Neural cell (in vitro differentiated cells): ENCODE data around the gene SAP130. TPM values are rescaled to one million over a fixed set of nuclear protein-coding genes. Genes with fewer than 3 reads are reported as not detected.

ENCODE experiments used
- H2AFZ ChIP-seq: fragments of 200-600, 300-800 bp; sonication (generic), shearing (Covaris generic); 2 replicates; pipeline ENCODE4 v1.6.0; 2014; ENCODE audit warnings: low read depth, mild to moderate bottlenecking, antibody characterized with exemption, low read length, moderate library complexity
- H3F3A ChIP-seq: fragments of 200-600 bp; shearing (Covaris generic); 2 replicates; pipeline ENCODE4 v1.6.1; 2016; ENCODE audit warnings: mild to moderate bottlenecking, moderate library complexity, mixed read lengths, antibody characterized with exemption, low read length; ENCODE audit not compliant: insufficient read depth, poor library complexity, severe bottlenecking
- H3K27ac ChIP-seq: fragments of 200-600, 300-800 bp; sonication (generic), shearing (Covaris generic); 2 replicates; pipeline ENCODE4 v1.5.1; 2014; ENCODE audit warnings: mild to moderate bottlenecking, low read length, moderate library complexity
- H3K27me3 ChIP-seq: fragments of 300-800, 200-600 bp; sonication (generic), shearing (Covaris generic); 2 replicates; pipeline ENCODE4 v1.6.0; 2014; ENCODE audit warnings: mild to moderate bottlenecking, low read depth, low read length, moderate library complexity; ENCODE audit not compliant: insufficient read depth
- H3K36me3 ChIP-seq: fragments of 300-800, 200-600 bp; sonication (generic), shearing (Covaris generic); 2 replicates; pipeline ENCODE4 v1.5.1; 2014; ENCODE audit warnings: mild to moderate bottlenecking, antibody characterized with exemption, low read length, moderate library complexity; ENCODE audit not compliant: insufficient read depth
- H3K4me2 ChIP-seq: fragments of 300-800, 200-600 bp; sonication (generic), shearing (Covaris generic); 2 replicates; pipeline ENCODE4 v1.6.0; 2014; ENCODE audit warnings: mild to moderate bottlenecking, low read length
- H3K4me3 ChIP-seq: fragments of 300-800, 200-600 bp; sonication (generic), shearing (Covaris generic); 2 replicates; pipeline ENCODE4 v1.5.1; 2014; ENCODE audit warnings: mild to moderate bottlenecking, low read length, moderate library complexity
- H3K79me2 ChIP-seq: fragments of 200-600 bp; shearing (Covaris generic); replicated peaks from 2 replicates; pipeline ENCODE4 v1.6.0; 2014; ENCODE audit warnings: mild to moderate bottlenecking, low read length, moderate library complexity; ENCODE audit not compliant: insufficient read depth
- H3K9ac ChIP-seq: fragments of 300-800, 200-600 bp; sonication (generic), shearing (Covaris generic); 2 replicates; pipeline ENCODE4 v1.6.1; 2016; ENCODE audit warnings: mild to moderate bottlenecking, low read length, mixed read lengths
- H3K9me2 ChIP-seq: fragments of 200-600 bp; shearing (Covaris generic); 2 replicates; pipeline ENCODE4 v1.6.1; 2016; ENCODE audit warnings: mild to moderate bottlenecking, low read length, mixed read lengths; ENCODE audit not compliant: insufficient read depth
- H3K9me3 ChIP-seq: fragments of 200-600, 300-800 bp; sonication (generic), shearing (Covaris generic); 2 replicates; pipeline ENCODE4 v1.6.1; 2016; ENCODE audit warnings: mild to moderate bottlenecking, mixed run types, low read length, moderate library complexity, mixed read lengths
- H4K20me1 ChIP-seq: fragments of 200-600 bp; shearing (Covaris generic); 2 replicates; pipeline ENCODE4 v1.6.1; 2016; ENCODE audit warnings: mild to moderate bottlenecking, mixed run types; ENCODE audit not compliant: insufficient read depth
- CTCF ChIP-seq: fragments of 450-650 bp; IDR thresholded peaks from 2 replicates; pipeline ENCODE4 v1.5.1; 2014; ENCODE audit warnings: antibody characterized with exemption, mild to moderate bottlenecking, moderate library complexity; ENCODE audit not compliant: poor library complexity, severe bottlenecking
- EP300 ChIP-seq: fragments of 450-650 bp; conservative IDR thresholded peaks from 2 replicates; pipeline ENCODE4 v1.6.1; 2014; ENCODE audit warnings: antibody characterized with exemption, mild to moderate bottlenecking, moderate library complexity; ENCODE audit not compliant: poor library complexity, severe bottlenecking
- EZH2 ChIP-seq: fragments of 200-600, 300-800 bp; shearing (Covaris generic), sonication (generic); IDR thresholded peaks from 2 replicates; pipeline ENCODE4 v1.6.1; 2014; ENCODE audit warnings: antibody characterized with exemption, low read length, borderline replicate concordance, mild to moderate bottlenecking; ENCODE audit not compliant: insufficient read depth, poor library complexity, severe bottlenecking
- MXI1 ChIP-seq: fragments of 450-650 bp; conservative IDR thresholded peaks from 2 replicates; pipeline ENCODE4 v1.6.1; 2014; ENCODE audit warnings: antibody characterized with exemption, mild to moderate bottlenecking; ENCODE audit not compliant: poor library complexity, severe bottlenecking
- POLR2AphosphoS5 ChIP-seq: IDR thresholded peaks from 2 replicates; pipeline ENCODE4 v1.6.1; 2012
- RAD21 ChIP-seq: fragments of 450-650 bp; conservative IDR thresholded peaks from 2 replicates; pipeline ENCODE4 v1.6.1; 2014; ENCODE audit warnings: antibody characterized with exemption, mild to moderate bottlenecking, moderate library complexity
- SMC3 ChIP-seq: fragments of 450-650 bp; conservative IDR thresholded peaks from 2 replicates; pipeline ENCODE4 v1.6.1; 2014; ENCODE audit warnings: antibody characterized with exemption, mild to moderate bottlenecking, moderate library complexity; ENCODE audit not compliant: poor library complexity
- TAF1 ChIP-seq: IDR thresholded peaks from 2 replicates; pipeline ENCODE4 v1.6.1; 2012; ENCODE audit warnings: low read depth
- polyA plus RNA-seq: library from polyadenylated mRNA; depleted of rRNA; stranded (reverse); fragments of >200 nt; gene quantifications from 2 replicates; pipeline ENCODE4 v1.2.3, GENCODE V29; 2014
- TF ChIP-seq, protein P1 (sequence below): IDR thresholded peaks from 2 replicates; pipeline ENCODE4 v1.6.1; 2012; ENCODE audit warnings: borderline replicate concordance

Gene SAP130
- polyA plus RNA-seq, 1 donor from 2014 or later = 5.6 TPM

- no peak overlapping the region for H3K27ac ChIP-seq
- H3K9me2 ChIP-seq = no peaks in the 10 kb centered on the region
- TF ChIP-seq POLR2AphosphoS5 (no peak), SMC3 (no peak), CTCF (no peak)
- H3K4me3 ChIP-seq = no peak overlapping the region
- no peaks in the 10 kb centered on the region for H3F3A ChIP-seq
- H3K27me3 ChIP-seq = no peaks in the 10 kb centered on the region
- H3K36me3 ChIP-seq = no peaks in the 10 kb centered on the region
- no peaks in the 10 kb centered on the region for H3K79me2 ChIP-seq
- no peak overlapping the region for H3K4me2 ChIP-seq
- no peaks in the 10 kb centered on the region for H3K9me3 ChIP-seq
- H2AFZ ChIP-seq = no peak overlapping the region
- H4K20me1 ChIP-seq = no peaks in the 10 kb centered on the region
- H3K9ac ChIP-seq = no peak overlapping the region
Observed at GRCh38 chr2:128039535-128039934, 11.7 kb upstream of the SAP130 start.

GRCh38 chr2:128038411-128038810 lies 10.6 kb upstream of the SAP130 start:
- Histone ChIP-seq H3K9me3 (no peaks in the 10 kb centered on the region), H3K4me3 (no peak overlapping the region), H2AFZ (no peak overlapping the region), H3K9ac (no peak overlapping the region), H3F3A (no peaks in the 10 kb centered on the region), H3K27ac (no peak overlapping the region), H3K36me3 (no peaks in the 10 kb centered on the region), H3K79me2 (no peaks in the 10 kb centered on the region), H3K27me3 (no peaks in the 10 kb centered on the region), H4K20me1 (no peaks in the 10 kb centered on the region), H3K9me2 (no peaks in the 10 kb centered on the region), H3K4me2 (no peak overlapping the region)
- no peak for TF ChIP-seq EZH2
- TF ChIP-seq CTCF = no peak
- TF ChIP-seq POLR2AphosphoS5 = no peak
- TF ChIP-seq, protein P1, sequence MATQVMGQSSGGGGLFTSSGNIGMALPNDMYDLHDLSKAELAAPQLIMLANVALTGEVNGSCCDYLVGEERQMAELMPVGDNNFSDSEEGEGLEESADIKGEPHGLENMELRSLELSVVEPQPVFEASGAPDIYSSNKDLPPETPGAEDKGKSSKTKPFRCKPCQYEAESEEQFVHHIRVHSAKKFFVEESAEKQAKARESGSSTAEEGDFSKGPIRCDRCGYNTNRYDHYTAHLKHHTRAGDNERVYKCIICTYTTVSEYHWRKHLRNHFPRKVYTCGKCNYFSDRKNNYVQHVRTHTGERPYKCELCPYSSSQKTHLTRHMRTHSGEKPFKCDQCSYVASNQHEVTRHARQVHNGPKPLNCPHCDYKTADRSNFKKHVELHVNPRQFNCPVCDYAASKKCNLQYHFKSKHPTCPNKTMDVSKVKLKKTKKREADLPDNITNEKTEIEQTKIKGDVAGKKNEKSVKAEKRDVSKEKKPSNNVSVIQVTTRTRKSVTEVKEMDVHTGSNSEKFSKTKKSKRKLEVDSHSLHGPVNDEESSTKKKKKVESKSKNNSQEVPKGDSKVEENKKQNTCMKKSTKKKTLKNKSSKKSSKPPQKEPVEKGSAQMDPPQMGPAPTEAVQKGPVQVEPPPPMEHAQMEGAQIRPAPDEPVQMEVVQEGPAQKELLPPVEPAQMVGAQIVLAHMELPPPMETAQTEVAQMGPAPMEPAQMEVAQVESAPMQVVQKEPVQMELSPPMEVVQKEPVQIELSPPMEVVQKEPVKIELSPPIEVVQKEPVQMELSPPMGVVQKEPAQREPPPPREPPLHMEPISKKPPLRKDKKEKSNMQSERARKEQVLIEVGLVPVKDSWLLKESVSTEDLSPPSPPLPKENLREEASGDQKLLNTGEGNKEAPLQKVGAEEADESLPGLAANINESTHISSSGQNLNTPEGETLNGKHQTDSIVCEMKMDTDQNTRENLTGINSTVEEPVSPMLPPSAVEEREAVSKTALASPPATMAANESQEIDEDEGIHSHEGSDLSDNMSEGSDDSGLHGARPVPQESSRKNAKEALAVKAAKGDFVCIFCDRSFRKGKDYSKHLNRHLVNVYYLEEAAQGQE = no peak
- no peak for TF ChIP-seq EP300
- TF ChIP-seq TAF1 = no peak
- TF ChIP-seq SMC3 = no peak
- TF ChIP-seq MXI1 = no peak
- TF ChIP-seq RAD21 = no peak
